A673 (cell line): ENCODE results near the gene ARHGEF1. TPM values are rescaled to one million over a fixed set of nuclear protein-coding genes. Genes with fewer than 3 reads are reported as not detected.
A peak's percentile ranks its signal among the peaks of the same experiment; 100 is the strongest.

Experiments
- BruUV-seq: library from RNA; stranded (reverse); fragments of 400-500 nt; replicated peaks from 2 replicates; lab custom pipeline; 2021; lab: Mats Ljungman, UMichigan
- CTCF ChIA-PET: fragments of 300-600 bp; sonication (Branson Sonifier 250); formaldehyde crosslinking; loops from one replicate; lab custom pipeline; 2022; ENCODE audit warnings: antibody characterized with exemption; lab: Charles Lee
- POLR2A ChIA-PET: fragments of 300-600 bp; sonication (Branson Sonifier 250); formaldehyde crosslinking; loops from one replicate; lab custom pipeline; 2022; ENCODE audit warnings: antibody characterized with exemption; ENCODE audit not compliant: low non-redundant PET; lab: Charles Lee
- DNase-seq: peaks from one replicate; pipeline ENCODE4 v3.0.0-alpha.2; 2015; ENCODE audit warnings: low spot score
- H3K27ac ChIP-seq: fragments of 200-600 bp; sonication (generic); 2 replicates; pipeline ENCODE4 v1.5.1; 2016; ENCODE audit warnings: mixed run types, low read depth, mild to moderate bottlenecking, mixed read lengths, antibody characterized with exemption, low read length; ENCODE audit not compliant: poor library complexity, severe bottlenecking
- H3K27me3 ChIP-seq: fragments of 200-600 bp; sonication (generic); replicated peaks from 2 replicates; pipeline ENCODE4 v1.6.1; 2017; ENCODE audit warnings: mixed run types, low read depth, mild to moderate bottlenecking, mixed read lengths, antibody characterized with exemption, low read length; ENCODE audit not compliant: insufficient read depth, poor library complexity
- H3K36me3 ChIP-seq: fragments of 200-600 bp; sonication (generic); 2 replicates; pipeline ENCODE4 v1.6.1; 2016; ENCODE audit warnings: mixed run types, mild to moderate bottlenecking, mixed read lengths, antibody characterized with exemption, low read length; ENCODE audit not compliant: insufficient read depth, poor library complexity, severe bottlenecking
- H3K4me1 ChIP-seq: fragments of 200-600 bp; sonication (generic); 2 replicates; pipeline ENCODE4 v1.6.1; 2017; ENCODE audit warnings: mixed run types, mild to moderate bottlenecking, mixed read lengths, antibody characterized with exemption, low read length; ENCODE audit not compliant: insufficient read depth, poor library complexity, severe bottlenecking
- H3K4me3 ChIP-seq: fragments of 200-600 bp; sonication (generic); 2 replicates; pipeline ENCODE4 v1.5.1; 2016; ENCODE audit warnings: low read depth, mixed run types, mild to moderate bottlenecking, mixed read lengths, low read length; ENCODE audit not compliant: poor library complexity, severe bottlenecking
- H3K9me3 ChIP-seq: fragments of 200-600 bp; sonication (generic); 2 replicates; pipeline ENCODE4 v1.6.1; 2016; ENCODE audit warnings: mixed run types, low read depth, mild to moderate bottlenecking, mixed read lengths, antibody characterized with exemption, low read length; ENCODE audit not compliant: poor library complexity, severe bottlenecking
- EZH2 ChIP-seq: fragments of 200-600 bp; sonication (generic); IDR thresholded peaks from 2 replicates; pipeline ENCODE4 v1.6.1; 2017; ENCODE audit warnings: borderline replicate concordance, low read depth, mild to moderate bottlenecking, mixed read lengths, antibody characterized with exemption, low read length; ENCODE audit not compliant: poor library complexity, severe bottlenecking
- intact Hi-C: fragments of 100-400 bp; cut with micrococcal nuclease; formaldehyde crosslinking; loops from one replicate; pipeline ENCODE4 v1.10.0; 2022; ENCODE audit not compliant: unreplicated experiment
- total RNA-seq: library from RNA; stranded (reverse); gene quantifications from 2 replicates; pipeline ENCODE4 v1.2.3, GENCODE V29; 2021
- TF ChIP-seq, protein P1 (sequence below): fragments of 300-800, 200-600 bp; sonication (generic); conservative IDR thresholded peaks from 2 replicates; pipeline ENCODE4 v1.5.1; 2017; ENCODE audit warnings: low read depth, mild to moderate bottlenecking, antibody characterized with exemption, low read length, moderate library complexity, mixed read lengths

ARHGEF1 gene
- total RNA-seq, 1 experiment from 2014 or later: 164 TPM

DNA sequence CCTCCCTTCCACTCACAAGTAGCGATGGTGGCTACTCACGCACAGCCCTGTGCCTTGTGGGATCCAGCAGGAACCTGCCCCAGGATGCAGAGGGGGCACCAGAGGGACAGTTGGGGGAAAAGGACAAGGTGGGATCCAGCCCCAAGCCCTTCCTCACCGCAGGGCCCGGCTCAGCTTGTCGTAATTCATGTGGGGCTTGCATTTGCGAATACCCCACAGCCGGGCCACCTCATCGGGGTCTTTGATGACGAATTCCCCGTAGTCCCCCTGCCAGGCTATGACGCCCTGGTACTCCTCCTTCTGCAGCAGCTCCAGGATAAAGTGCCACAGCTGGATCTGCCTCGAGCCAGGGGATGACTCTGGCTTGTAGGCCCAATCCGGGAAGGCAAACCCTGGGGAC is 26.7 kb downstream of the ARHGEF1 start:
- intact Hi-C loops: no loop called here
- peaks cover 28% of the 10 kb centered on the region for H3K27me3 ChIP-seq
- H3K4me3 ChIP-seq: no peak overlapping the region
- no peaks in the 10 kb centered on the region for H3K9me3 ChIP-seq
- no peak overlapping the region for H3K27ac ChIP-seq
- H3K36me3 ChIP-seq: peaks cover 20% of the 10 kb centered on the region
- no peak for TF ChIP-seq EZH2
- TF ChIP-seq, protein P1, sequence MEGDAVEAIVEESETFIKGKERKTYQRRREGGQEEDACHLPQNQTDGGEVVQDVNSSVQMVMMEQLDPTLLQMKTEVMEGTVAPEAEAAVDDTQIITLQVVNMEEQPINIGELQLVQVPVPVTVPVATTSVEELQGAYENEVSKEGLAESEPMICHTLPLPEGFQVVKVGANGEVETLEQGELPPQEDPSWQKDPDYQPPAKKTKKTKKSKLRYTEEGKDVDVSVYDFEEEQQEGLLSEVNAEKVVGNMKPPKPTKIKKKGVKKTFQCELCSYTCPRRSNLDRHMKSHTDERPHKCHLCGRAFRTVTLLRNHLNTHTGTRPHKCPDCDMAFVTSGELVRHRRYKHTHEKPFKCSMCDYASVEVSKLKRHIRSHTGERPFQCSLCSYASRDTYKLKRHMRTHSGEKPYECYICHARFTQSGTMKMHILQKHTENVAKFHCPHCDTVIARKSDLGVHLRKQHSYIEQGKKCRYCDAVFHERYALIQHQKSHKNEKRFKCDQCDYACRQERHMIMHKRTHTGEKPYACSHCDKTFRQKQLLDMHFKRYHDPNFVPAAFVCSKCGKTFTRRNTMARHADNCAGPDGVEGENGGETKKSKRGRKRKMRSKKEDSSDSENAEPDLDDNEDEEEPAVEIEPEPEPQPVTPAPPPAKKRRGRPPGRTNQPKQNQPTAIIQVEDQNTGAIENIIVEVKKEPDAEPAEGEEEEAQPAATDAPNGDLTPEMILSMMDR: no peak
- H3K4me1 ChIP-seq: no peaks in the 10 kb centered on the region
- ChIA-PET POLR2A (no interaction called here), CTCF (no interaction called here)
- no TSS peak for BruUV-seq
- no peak for DNase-seq

DNA sequence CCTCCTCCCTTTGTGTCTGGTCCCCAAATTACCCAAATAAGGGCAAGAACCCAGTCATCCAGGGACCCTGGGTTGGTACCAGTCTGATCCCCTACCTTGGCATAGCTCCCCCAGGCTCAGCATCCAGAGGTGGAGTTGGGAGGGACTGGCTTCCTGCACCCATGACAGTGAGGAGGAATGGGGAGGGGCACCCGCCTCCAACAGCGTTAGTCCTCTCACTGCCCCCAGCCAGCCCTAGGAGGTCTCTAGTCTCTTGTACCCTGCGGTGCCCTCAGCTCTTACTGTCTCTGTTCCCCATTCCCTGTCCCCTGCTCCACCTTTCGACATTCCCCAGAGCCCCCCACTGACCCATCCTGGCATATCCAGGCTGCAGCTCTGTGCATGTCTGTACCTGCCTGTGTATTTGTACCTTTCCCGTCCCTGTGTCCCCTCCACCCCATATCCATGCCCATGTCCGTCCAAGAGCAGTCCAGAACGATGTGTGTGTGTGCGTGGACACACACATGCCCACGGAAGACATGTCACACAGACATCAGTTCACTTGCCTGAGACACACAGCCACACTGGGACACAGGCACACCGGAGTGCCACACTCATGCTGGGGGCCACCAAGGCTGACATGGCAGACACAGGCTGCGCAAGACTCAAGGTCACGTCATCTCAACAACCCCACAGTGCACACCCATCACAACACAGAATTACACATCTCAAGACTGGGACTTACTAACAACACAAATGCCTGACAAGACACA is 27.4 kb downstream of the ARHGEF1 start:
- ChIA-PET CTCF (no interaction called here), POLR2A (no interaction called here)
- TF ChIP-seq, protein P1: no peak
- TF ChIP-seq EZH2: no peak
- intact Hi-C loops: no loop called here
- Histone ChIP-seq H3K9me3 (no peaks in the 10 kb centered on the region), H3K4me1 (no peaks in the 10 kb centered on the region), H3K36me3 (peaks cover 13% of the 10 kb centered on the region), H3K27ac (no peak overlapping the region), H3K27me3 (peaks cover 33% of the 10 kb centered on the region), H3K4me3 (no peak overlapping the region)
- no peak for DNase-seq
- BruUV-seq: TSS peak; percentile 20

DNA sequence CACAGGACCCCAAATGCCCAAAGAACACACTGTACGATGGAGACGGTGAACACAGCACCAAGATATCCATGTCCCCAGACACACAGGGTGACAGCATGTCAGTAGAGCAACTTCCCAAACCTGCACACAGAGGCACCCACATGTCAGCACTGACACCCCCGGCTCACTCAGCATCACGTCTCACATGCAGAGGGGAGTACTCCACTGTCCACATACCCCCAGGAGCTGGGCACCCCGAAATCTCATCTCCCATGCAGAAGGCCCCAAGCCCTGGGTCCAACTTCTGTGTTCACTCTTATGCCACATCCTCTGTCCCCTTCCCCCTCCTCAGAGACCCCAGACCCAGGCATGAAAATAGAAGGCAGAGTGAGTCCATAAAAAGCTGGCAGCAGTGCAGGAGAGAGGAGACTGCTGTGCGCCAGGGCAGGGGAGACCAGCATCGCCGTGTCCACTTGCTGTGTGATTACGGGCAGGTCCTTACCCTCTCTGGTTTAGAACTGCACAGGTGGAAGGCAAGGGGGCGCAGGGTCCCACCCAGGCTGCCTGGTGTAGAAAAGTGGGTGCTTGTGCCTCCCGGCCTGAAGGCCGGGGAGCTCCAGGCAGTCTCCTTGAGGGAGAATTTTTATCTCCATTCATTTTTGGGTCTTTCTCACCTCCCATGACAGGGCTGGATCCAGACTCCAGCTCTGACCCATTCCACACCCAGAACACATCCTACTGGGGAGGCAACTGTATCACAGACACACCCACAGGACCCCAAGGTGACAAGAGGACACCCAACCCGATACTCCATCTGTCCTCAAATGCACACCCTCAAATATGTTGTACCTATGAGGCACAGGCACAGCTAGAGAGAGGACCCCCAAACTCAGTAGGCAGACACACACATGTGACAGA is 28.3 kb downstream of the ARHGEF1 start:
- ChIA-PET CTCF (no interaction called here), POLR2A (no interaction called here)
- no peak overlapping the region for H3K27ac ChIP-seq
- BruUV-seq: no TSS peak
- H3K4me1 ChIP-seq: no peaks in the 10 kb centered on the region
- H3K9me3 ChIP-seq: no peaks in the 10 kb centered on the region
- TF ChIP-seq EZH2: no peak
- TF ChIP-seq, protein P1: no peak
- intact Hi-C loops: no loop called here
- no peak overlapping the region for H3K4me3 ChIP-seq
- no peak for DNase-seq
- H3K36me3 ChIP-seq: peaks cover 4% of the 10 kb centered on the region
- peaks cover 41% of the 10 kb centered on the region for H3K27me3 ChIP-seq
